HG02973 (cell line): ENCODE data around the gene SNRK.

ENCODE experiments used
- ATAC-seq: cut with Tn5 transposase; IDR thresholded peaks from one replicate; pipeline ENCODE4 v1.9.1; 2021; ENCODE audit warnings: moderate library complexity; ENCODE audit not compliant: unreplicated experiment

SNRK gene

GRCh38 chr3:43370293-43370980, 84.1 kb downstream of the SNRK start:
- ATAC-seq = no peak

- ATAC-seq = no peak
Observed at GRCh38 chr3:43371494-43371893, 85.2 kb downstream of the SNRK start.

DNA sequence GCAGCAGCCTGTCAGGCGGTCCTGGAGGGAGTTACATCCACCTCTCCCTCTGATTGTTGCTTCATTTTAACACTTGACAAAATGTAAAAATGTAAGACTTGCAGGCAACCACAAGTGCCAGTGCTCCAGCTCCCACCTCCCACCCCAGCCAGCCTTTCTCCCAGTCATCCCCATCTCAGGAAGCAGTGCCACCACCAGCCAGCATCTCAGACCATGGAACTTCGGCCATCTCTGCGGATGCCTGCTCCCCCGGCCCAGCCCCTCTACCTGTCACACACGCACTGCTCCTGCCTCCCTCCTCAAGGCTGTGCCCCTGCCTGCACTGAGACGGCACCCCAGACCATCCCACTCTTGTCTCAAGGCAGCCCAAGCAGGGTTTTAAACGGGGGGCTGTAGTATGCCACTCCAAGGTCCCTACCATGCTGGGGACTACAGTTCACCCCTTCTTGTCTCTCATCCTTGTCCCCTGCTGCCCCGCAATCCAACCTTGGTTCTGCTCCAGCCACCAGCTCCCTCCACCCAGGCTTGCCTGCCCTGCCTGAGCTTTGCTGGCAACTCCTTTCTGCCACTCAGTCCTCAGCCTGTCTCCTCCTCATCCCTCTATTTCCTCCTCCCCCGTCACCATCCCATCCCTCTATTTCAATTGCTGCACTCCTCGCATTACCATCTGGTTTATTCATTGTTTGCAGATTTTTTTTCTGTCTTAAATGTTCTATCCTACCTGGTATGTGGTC, 85.8 kb downstream of the SNRK start:
- no peak for ATAC-seq

DNA sequence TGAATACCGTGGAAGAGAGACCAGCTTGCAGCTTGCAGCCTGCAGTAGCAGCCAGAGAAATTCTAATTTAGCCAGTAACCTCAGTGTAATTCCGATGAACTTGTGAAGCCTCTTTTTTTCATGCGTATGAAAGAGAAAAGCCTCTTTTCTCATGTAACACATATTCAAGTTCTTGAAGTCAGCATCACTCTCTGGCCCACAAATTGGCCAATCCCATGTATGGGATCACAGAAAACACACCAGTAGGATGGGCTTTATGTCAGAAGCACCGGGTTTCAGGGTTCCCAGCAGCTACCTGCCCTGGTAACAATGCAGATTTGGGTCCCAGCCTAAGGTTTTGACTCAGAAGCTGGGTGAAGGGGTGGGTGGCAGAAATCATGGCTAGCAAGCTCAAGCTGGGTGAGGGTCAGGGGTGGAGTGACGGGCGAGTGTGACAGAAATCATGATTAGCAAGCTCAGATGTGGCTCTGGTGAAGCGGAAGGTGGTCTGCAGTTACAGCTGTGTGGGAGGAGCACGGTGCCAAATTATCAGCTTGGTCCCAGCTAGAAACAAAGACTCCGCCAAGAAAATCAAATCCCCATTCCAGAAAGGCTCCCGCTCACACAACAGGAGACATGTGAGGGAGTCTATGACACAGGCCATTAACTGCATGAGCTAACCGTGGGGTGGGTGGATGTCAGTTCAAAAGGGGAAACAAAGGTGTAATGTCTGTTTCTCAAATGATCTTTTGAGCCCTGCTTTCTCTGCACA, 86.6 kb downstream of the SNRK start:
- ATAC-seq = no peak

DNA sequence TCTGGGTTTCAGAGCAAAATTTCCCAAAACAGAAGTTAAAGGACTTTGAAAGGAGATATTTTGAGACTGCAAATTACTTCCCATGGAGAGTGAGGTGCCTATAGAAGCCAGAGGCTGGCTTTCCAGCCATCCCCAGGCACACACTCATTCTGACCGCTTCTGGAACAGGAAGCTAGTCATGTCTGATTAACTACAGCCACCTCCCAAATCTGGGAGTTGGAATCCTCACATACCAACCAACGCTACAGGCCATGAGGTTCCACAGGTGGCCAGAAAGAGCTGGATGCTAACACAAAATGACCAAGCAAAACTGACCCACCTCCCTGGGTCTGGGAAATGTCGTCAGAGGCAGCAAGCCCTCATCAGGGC, 87.2 kb downstream of the SNRK start:
- no peak for ATAC-seq

DNA sequence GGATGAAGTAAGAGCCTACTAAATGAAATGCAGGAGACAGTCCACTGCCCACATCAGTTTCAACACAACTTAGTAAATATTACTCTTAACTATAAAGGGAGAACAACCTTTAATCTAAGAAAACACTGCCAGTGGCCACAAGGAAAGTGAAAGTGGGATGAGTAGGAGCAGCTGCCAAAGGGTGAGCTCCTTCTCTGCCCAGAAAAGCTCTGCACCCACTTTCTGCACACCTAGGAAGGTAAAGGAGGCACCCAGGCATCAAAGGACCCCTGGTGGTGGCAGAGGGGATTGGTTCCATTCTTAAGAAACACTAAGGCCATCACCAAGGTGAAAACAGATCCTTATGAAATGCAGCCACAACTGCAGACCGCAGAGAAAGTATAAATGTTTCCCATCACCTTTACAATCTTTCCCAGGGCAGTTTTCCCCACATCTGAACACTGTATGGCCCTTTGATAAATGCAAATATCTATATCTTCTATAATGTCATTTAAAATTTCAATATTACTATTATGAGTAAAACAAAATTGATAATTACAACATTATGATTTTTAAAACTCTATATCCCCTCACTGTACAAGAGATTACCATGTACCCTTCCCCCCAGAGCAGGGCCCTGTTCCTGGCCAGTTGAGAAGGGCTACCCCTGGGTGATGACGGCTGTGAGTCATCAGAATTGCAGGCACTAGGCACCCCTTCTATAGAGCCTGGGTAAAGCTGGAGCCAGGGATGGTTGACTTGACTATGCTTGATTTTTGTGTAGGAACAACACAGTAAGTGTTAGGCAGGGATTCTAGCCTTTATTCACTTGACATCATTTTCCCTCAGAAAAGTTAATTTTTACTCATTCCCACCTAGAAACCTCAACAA, 92.0 kb downstream of the SNRK start:
- no peak for ATAC-seq

- ATAC-seq = no peak
Observed at GRCh38 chr3:43379343-43379742, 93.0 kb downstream of the SNRK start.

DNA sequence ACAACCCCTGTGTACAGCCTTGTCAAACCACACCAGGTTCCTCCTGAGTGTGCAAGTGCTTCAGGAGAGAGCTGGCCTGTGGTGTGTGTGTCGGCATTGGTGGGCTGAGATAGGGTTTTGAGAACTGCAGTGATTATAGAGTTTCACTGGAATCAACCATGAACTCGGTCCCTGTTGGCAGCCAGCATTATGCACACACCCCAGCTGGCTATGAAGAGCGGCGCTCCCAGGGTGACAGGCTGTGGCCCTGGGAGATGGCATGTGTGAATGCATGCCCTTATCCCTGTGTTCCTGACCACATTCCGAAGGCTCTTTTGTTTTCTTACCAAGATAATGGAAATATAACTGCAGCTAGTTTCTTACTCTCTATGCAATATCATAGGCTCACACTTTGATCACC, 101.8 kb downstream of the SNRK start:
- no peak for ATAC-seq

DNA sequence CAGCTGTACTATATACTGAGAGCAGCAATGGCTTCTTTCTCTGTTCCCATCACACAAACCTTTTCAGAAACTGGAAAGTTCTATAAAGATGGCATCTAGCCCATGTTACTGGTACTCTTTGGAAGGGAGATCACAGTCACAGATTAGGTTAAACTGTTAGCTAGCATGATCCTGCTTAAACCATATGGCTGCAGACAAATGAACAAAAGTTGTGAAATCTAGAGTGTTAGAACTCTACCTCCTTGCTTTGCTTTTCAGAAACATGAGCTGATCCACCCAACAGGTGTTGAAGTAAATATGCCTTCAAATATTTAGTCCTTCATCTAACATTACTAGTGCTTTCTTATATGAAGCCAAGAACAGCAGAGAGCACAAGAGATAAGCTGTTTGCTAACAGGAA, 102.6 kb downstream of the SNRK start:
- ATAC-seq = no peak

GRCh38 chr3:43389388-43390254, 103.3 kb downstream of the SNRK start:
- ATAC-seq = peak; percentile 51

DNA sequence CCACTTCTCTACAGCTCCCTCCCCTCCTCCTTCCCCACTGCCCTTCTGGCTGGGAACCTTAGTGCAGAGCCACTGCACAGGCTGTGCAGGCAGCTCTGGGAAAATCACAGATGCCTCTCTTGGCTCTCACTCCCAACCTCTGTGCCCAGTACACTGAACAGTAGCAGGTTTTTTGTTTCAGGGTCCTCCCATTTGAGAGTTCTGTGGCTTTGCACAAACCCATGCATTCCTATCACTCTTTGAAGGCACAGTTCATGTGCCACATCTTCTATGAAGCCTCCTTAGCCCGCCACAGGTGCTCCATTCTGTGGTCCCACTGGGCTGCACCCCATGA, 103.9 kb downstream of the SNRK start:
- ATAC-seq = no peak

DNA sequence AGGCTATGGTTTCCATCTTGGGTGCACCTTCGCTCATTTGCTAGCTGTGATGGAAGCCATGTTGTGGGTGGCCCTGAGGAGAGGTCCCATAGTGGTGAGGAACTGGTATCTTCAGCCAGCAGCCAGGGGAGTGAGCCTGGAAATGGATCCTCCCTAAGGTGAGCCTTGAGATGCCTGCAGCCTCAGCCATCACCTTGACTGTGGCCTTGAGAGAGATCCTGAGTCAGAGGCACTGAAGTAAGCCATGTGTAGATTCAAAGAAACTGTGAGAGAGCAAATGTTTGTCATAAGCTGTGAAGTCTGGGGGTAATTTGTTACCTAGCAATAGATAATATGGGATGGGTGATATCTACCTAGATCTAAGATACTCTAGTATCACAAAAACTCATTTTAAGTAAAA, 105.3 kb downstream of the SNRK start:
- no peak for ATAC-seq

- ATAC-seq = no peak
Observed at GRCh38 chr3:43394041-43394554, 107.8 kb downstream of the SNRK start.

DNA sequence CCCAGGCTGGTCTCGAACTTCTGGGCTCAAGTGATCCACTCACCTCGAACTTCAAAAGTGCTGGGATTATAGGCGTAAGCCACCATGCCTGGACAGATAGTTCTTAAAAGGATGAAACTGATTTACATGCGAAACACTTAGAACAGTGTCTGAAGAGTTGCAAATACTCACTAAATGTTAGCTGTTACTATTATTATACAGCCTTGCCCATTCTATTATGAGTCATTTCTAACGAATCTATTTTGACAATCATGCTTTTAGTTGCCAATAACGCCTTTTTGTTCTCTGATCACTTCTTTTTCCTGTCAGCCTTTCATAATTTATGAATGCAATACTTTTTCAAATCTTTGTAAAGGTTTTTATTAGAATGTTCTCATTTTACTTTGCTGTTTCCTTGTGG, 112.7 kb downstream of the SNRK start:
- ATAC-seq = no peak

- ATAC-seq = no peak
Observed at GRCh38 chr3:43400167-43400566, 113.8 kb downstream of the SNRK start.
